H1 (cell line): Measurements from ENCODE around the gene SGCD. TPM values are rescaled to one million over a fixed set of nuclear protein-coding genes. Genes with fewer than 3 reads are reported as not detected.

Experiments
- ASH2L ChIP-seq: fragments of 200-600, 300-600 bp; sonication (generic); IDR thresholded peaks from one replicate; pipeline ENCODE4 v1.7.1; 2017; ENCODE audit warnings: low read length
- CBX5 ChIP-seq: fragments of 300-800, 300-1000 bp; sonication (generic); IDR thresholded peaks from 2 replicates; pipeline ENCODE4 v1.7.1; 2016; ENCODE audit warnings: antibody characterized with exemption, low read length, low read depth
- CHD7 ChIP-seq: fragments of 300-600 bp; sonication (generic); IDR thresholded peaks from 2 replicates; pipeline ENCODE4 v1.7.1; 2012; ENCODE audit warnings: low read length, moderate library complexity, mild to moderate bottlenecking, inconsistent platforms; ENCODE audit not compliant: insufficient replicate concordance
- EZH2 ChIP-seq: fragments of 200-600 bp; sonication (generic); IDR thresholded peaks from 2 replicates; pipeline ENCODE4 v1.7.1; 2012; ENCODE audit warnings: low read depth, mild to moderate bottlenecking, moderate library complexity, low read length, inconsistent platforms; ENCODE audit not compliant: severe bottlenecking
- GTF2F1 ChIP-seq: IDR thresholded peaks from 2 replicates; pipeline ENCODE4 v1.6.1; 2012; ENCODE audit warnings: low read depth, low read length, improper control_type of control experiment, borderline replicate concordance
- RBBP5 ChIP-seq: IDR thresholded peaks from 2 replicates; pipeline ENCODE4 v1.7.1; 2012; ENCODE audit warnings: low read depth, mild to moderate bottlenecking, inconsistent platforms, low read length, moderate library complexity, borderline replicate concordance
- RXRA ChIP-seq: IDR thresholded peaks from 2 replicates; pipeline ENCODE4 v1.6.1; 2011; ENCODE audit warnings: low read depth, mild to moderate bottlenecking, low read length, moderate library complexity; ENCODE audit not compliant: insufficient read depth
- SIX5 ChIP-seq: IDR thresholded peaks from 2 replicates; pipeline ENCODE4 v1.6.1; 2011; ENCODE audit warnings: mild to moderate bottlenecking, low read depth, low read length
- TCF12 ChIP-seq: IDR thresholded peaks from 2 replicates; pipeline ENCODE4 v1.6.1; 2011; ENCODE audit warnings: low read depth, mild to moderate bottlenecking, low read length
- TEAD4 ChIP-seq: IDR thresholded peaks from 2 replicates; pipeline ENCODE4 v1.6.1; 2012; ENCODE audit warnings: low read depth, low read length, inconsistent platforms, mixed read lengths
- YY1 ChIP-seq: IDR thresholded peaks from 2 replicates; pipeline ENCODE4 v1.6.1; 2011; ENCODE audit warnings: low read depth, mild to moderate bottlenecking, low read length
- polyA plus RNA-seq, 7 experiments: library from polyadenylated mRNA; depleted of rRNA in 3 of 7; stranded (reverse) in 5 of 7; unstranded in 2 of 7; fragments of >200 nt in 5 of 7; fragments of 200-250 nt in 2 of 7; gene quantifications; 1 replicate in 5 of 7; 2 replicates in 1 of 7; 4 replicates in 1 of 7; pipeline versions ENCODE4 v1.2.1 to v1.2.3, GENCODE V29; 2011 to 2013; ENCODE audit warnings: missing spikeins in 2 of 7, mixed read lengths in 2 of 7
- total RNA-seq: library from RNA; stranded (reverse); fragmentation: NEBNext Ultra II Directional; extraction: Animal tissue kit (Norgen Biotek cat#: 25700); gene quantifications from 2 replicates; pipeline ENCODE4 v1.2.1, GENCODE V29; 2021

SGCD gene
- total and polyA plus RNA-seq, 2 of the 8 experiments (the other 6 are each of a cell fraction or from before 2014, with no cell fraction given) = 0.04 to 0.08 TPM

GRCh38 chr5:156396063-156396829 is 69.3 kb downstream of the SGCD start (continued):
- TF ChIP-seq CHD7 = no peak
- no peak for TF ChIP-seq ASH2L
- TF ChIP-seq EZH2 = no peak
- TF ChIP-seq RXRA = no peak
- no peak for TF ChIP-seq TEAD4
- TF ChIP-seq SIX5 = no peak
- no peak for TF ChIP-seq GTF2F1
- no peak for TF ChIP-seq TCF12
- TF ChIP-seq RBBP5 = no peak
- no peak for TF ChIP-seq YY1
- TF ChIP-seq CBX5 = no peak
